MG63 (cell line): Measurements from ENCODE around the gene EMILIN1. TPM values are rescaled to one million over a fixed set of nuclear protein-coding genes. Genes with fewer than 3 reads are reported as not detected.

Experiments used
- total RNA-seq: library from RNA; depleted of rRNA; stranded (reverse); fragments of >200 nt; shearing (Covaris generic); gene quantifications from 2 replicates; pipeline ENCODE4 v1.2.3, GENCODE V29; 2014; ENCODE audit warnings: low replicate concordance; rRNA removed

The EMILIN1 gene
- total RNA-seq, 1 experiment from 2014 or later = 144 TPM

Other genes with a start within 250 kb of the EMILIN1 start
- gene DPYSL5, start 230.5 kb upstream of the EMILIN1 start, total RNA-seq = not detected in 2 replicates
- gene MAPRE3, start 108.0 kb upstream of the EMILIN1 start, total RNA-seq = 4.8 and 7.9 TPM in 2 replicates
- 35.7 and 47.2 TPM in 2 replicates for gene TMEM214, start 45.6 kb upstream of the EMILIN1 start, total RNA-seq
- gene AGBL5, start 26.9 kb upstream of the EMILIN1 start, total RNA-seq = 19.0 and 26.0 TPM in 2 replicates
- 260 and 483 TPM in 2 replicates for gene OST4, start 7.0 kb upstream of the EMILIN1 start, total RNA-seq
- gene KHK, start 8.2 kb downstream of the EMILIN1 start, total RNA-seq = 1.8 and 5.0 TPM in 2 replicates
- gene CGREF1, start 40.5 kb downstream of the EMILIN1 start, total RNA-seq = 21.6 and 29.1 TPM in 2 replicates
- gene ABHD1, start 45.2 kb downstream of the EMILIN1 start, total RNA-seq = not detected in 2 replicates
- gene PREB, start 56.0 kb downstream of the EMILIN1 start, total RNA-seq = 60.5 and 84.3 TPM in 2 replicates
- gene PRR30, start 60.8 kb downstream of the EMILIN1 start, total RNA-seq = not detected in 2 replicates
- gene TCF23, start 70.4 kb downstream of the EMILIN1 start, total RNA-seq = not detected in 2 replicates
- gene ATRAID, start 133.4 kb downstream of the EMILIN1 start, total RNA-seq = 186 and 199 TPM in 2 replicates
- 6.2 and 15.1 TPM in 2 replicates for gene SLC5A6, start 133.7 kb downstream of the EMILIN1 start, total RNA-seq
- 18.7 and 38.9 TPM in 2 replicates for gene CAD, start 138.8 kb downstream of the EMILIN1 start, total RNA-seq
- not detected in 2 replicates for gene SLC30A3, start 184.4 kb downstream of the EMILIN1 start, total RNA-seq
- not detected in 2 replicates for gene DNAJC5G, start 196.8 kb downstream of the EMILIN1 start, total RNA-seq
- gene TRIM54, start 203.8 kb downstream of the EMILIN1 start, total RNA-seq = 2.1 TPM in 1 of 2 replicates, not detected in the other
- gene UCN, start 229.8 kb downstream of the EMILIN1 start, total RNA-seq = 1.3 TPM in 1 of 2 replicates, not detected in the other
- gene MPV17, start 244.5 kb downstream of the EMILIN1 start, total RNA-seq = 66.5 and 72.4 TPM in 2 replicates